TTC549 (cell line): ENCODE results near the gene GPR156.
"Not testable (repeated sequence)": the region's sequence is repeated elsewhere in the genome, so short reads cannot be mapped to it uniquely, and the experiment has no call there.

Experiments used
- FAIRE-seq: peaks from 2 replicates; lab custom pipeline; 2012; peaks lifted over from hg19 to GRCh38; lab: Jason Lieb, UNC

GPR156 gene

GRCh38 chr3:120157681-120158080 lies 127.3 kb downstream of the GPR156 start:
- no peak for FAIRE-seq

GRCh38 chr3:120157113-120157512 lies 127.9 kb downstream of the GPR156 start:
- no peak for FAIRE-seq

- no peak for FAIRE-seq
These were observed 128.3 kb downstream of the GPR156 start for GRCh38 chr3:120156699-120157098.

GRCh38 chr3:120155694-120156093 lies 129.3 kb downstream of the GPR156 start:
- not testable (repeated sequence) for FAIRE-seq

GRCh38 chr3:120155108-120155507 lies 129.9 kb downstream of the GPR156 start:
- FAIRE-seq = no peak

GRCh38 chr3:120153294-120153693 lies 131.7 kb downstream of the GPR156 start:
- FAIRE-seq = no peak

- FAIRE-seq = no peak
These were observed 133.2 kb downstream of the GPR156 start for GRCh38 chr3:120151791-120152190.

GRCh38 chr3:120148187-120148949 lies 136.7 kb downstream of the GPR156 start:
- FAIRE-seq = no peak

- no peak for FAIRE-seq
These were observed 137.8 kb downstream of the GPR156 start for GRCh38 chr3:120147072-120147871.

GRCh38 chr3:120145542-120146285 lies 139.3 kb downstream of the GPR156 start:
- no peak for FAIRE-seq

GRCh38 chr3:120144267-120144666 lies 140.8 kb downstream of the GPR156 start:
- no peak for FAIRE-seq

GRCh38 chr3:120143676-120144075 lies 141.3 kb downstream of the GPR156 start:
- no peak for FAIRE-seq

GRCh38 chr3:120142236-120142635 lies 142.8 kb downstream of the GPR156 start:
- no peak for FAIRE-seq

GRCh38 chr3:120140098-120140742 lies 144.8 kb downstream of the GPR156 start:
- FAIRE-seq = no peak

- FAIRE-seq = no peak
These were observed 145.9 kb downstream of the GPR156 start for GRCh38 chr3:120139140-120139539.

- no peak for FAIRE-seq
These were observed 147.5 kb downstream of the GPR156 start for GRCh38 chr3:120137548-120137947.

- no peak for FAIRE-seq
These were observed 154.4 kb downstream of the GPR156 start for GRCh38 chr3:120130656-120131055.

- FAIRE-seq = no peak
These were observed 155.1 kb downstream of the GPR156 start for GRCh38 chr3:120129718-120130513.

GRCh38 chr3:120129051-120129450 lies 156.0 kb downstream of the GPR156 start:
- no peak for FAIRE-seq

- FAIRE-seq = no peak
These were observed 159.0 kb downstream of the GPR156 start for GRCh38 chr3:120125992-120126391.

- FAIRE-seq = no peak
These were observed 165.0 kb downstream of the GPR156 start for GRCh38 chr3:120119846-120120510.
